ENCODE data around the gene INTS11. TPM values are rescaled to one million over a fixed set of nuclear protein-coding genes. Genes with fewer than 3 reads are reported as not detected.

INTS11 gene
- total RNA-seq, 1 experiment from 2014 or later: 103 TPM

GRCh38 chr1:1332774-1333480 lies 8.5 kb upstream of the INTS11 start:
- TF ChIP-seq, protein P1, sequence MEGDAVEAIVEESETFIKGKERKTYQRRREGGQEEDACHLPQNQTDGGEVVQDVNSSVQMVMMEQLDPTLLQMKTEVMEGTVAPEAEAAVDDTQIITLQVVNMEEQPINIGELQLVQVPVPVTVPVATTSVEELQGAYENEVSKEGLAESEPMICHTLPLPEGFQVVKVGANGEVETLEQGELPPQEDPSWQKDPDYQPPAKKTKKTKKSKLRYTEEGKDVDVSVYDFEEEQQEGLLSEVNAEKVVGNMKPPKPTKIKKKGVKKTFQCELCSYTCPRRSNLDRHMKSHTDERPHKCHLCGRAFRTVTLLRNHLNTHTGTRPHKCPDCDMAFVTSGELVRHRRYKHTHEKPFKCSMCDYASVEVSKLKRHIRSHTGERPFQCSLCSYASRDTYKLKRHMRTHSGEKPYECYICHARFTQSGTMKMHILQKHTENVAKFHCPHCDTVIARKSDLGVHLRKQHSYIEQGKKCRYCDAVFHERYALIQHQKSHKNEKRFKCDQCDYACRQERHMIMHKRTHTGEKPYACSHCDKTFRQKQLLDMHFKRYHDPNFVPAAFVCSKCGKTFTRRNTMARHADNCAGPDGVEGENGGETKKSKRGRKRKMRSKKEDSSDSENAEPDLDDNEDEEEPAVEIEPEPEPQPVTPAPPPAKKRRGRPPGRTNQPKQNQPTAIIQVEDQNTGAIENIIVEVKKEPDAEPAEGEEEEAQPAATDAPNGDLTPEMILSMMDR (IDR thresholded peaks at IDR 0.05; ENCODE audit: insufficient read depth in 1 of 2, low read depth in 1 of 2, low read length in 1 of 2, severe bottlenecking in 1 of 2, unreplicated experiment in 1 of 2): no peak
- BruUV-seq (replicated peaks): no TSS peak
- H3K27me3 Mint-ChIP-seq (ENCODE audit: insufficient read depth, unreplicated experiment): no peaks in the 10 kb centered on the region
- peaks cover 45% of the 10 kb centered on the region for H3K36me3 Mint-ChIP-seq (ENCODE audit: insufficient read depth, unreplicated experiment)
- H3K4me3 ChIP-seq (ENCODE audit: low read depth, low read length): no peak overlapping the region
- H3K36me3 ChIP-seq (ENCODE audit: control insufficient read depth, insufficient read depth, low read length): no peaks in the 10 kb centered on the region
- CTCF ChIA-PET: no interaction called here
- H3K4me1 ChIP-seq: no peaks in the 10 kb centered on the region
- no peaks in the 10 kb centered on the region for H3K9me3 ChIP-seq
- POLR2A ChIA-PET: interaction anchor here (0.6 kb wide), 1 partner anchor 22 kb away, joined by 4 read pairs; no protein-coding TSS in a partner anchor
- intact Hi-C loops (cut with micrococcal nuclease; ENCODE audit: unreplicated experiment): no loop called here
- H3K27me3 ChIP-seq (replicated peaks; ENCODE audit: control insufficient read depth, insufficient read depth, low read length): no peaks in the 10 kb centered on the region
- H3K27ac Mint-ChIP-seq (ENCODE audit: unreplicated experiment): no peak overlapping the region
- no peaks in the 10 kb centered on the region for H3K9me3 Mint-ChIP-seq (ENCODE audit: unreplicated experiment)
- H3K4me1 Mint-ChIP-seq (ENCODE audit: low read depth, unreplicated experiment): no peaks in the 10 kb centered on the region
- no peak overlapping the region for H3K4me3 Mint-ChIP-seq (ENCODE audit: unreplicated experiment)
- DNase-seq: no peak

- ChIA-PET POLR2A (no interaction called here), CTCF (no interaction called here)
- BruUV-seq (replicated peaks): no TSS peak
- intact Hi-C loops (cut with micrococcal nuclease; ENCODE audit: unreplicated experiment): no loop called here
- H3K36me3 ChIP-seq (ENCODE audit: control insufficient read depth, insufficient read depth, low read length): no peaks in the 10 kb centered on the region
- Mint-ChIP-seq H3K27me3 (ENCODE audit: insufficient read depth, unreplicated experiment) (no peaks in the 10 kb centered on the region), H3K27ac (ENCODE audit: unreplicated experiment) (no peak overlapping the region), H3K4me1 (ENCODE audit: low read depth, unreplicated experiment) (no peaks in the 10 kb centered on the region), H3K4me3 (ENCODE audit: unreplicated experiment) (no peak overlapping the region), H3K9me3 (ENCODE audit: unreplicated experiment) (no peaks in the 10 kb centered on the region), H3K36me3 (ENCODE audit: insufficient read depth, unreplicated experiment) (peaks cover 46% of the 10 kb centered on the region)
- TF ChIP-seq, protein P1 (IDR thresholded peaks at IDR 0.05; ENCODE audit: insufficient read depth in 1 of 2, low read depth in 1 of 2, low read length in 1 of 2, severe bottlenecking in 1 of 2, unreplicated experiment in 1 of 2): no peak
- H3K4me3 ChIP-seq (ENCODE audit: low read depth, low read length): no peak overlapping the region
- no peaks in the 10 kb centered on the region for H3K9me3 ChIP-seq
- H3K27me3 ChIP-seq (replicated peaks; ENCODE audit: control insufficient read depth, insufficient read depth, low read length): no peaks in the 10 kb centered on the region
- no peaks in the 10 kb centered on the region for H3K4me1 ChIP-seq
- DNase-seq: no peak
Measured at GRCh38 chr1:1332031-1332755, 7.7 kb upstream of the INTS11 start.

GRCh38 chr1:1331068-1331965 lies 6.9 kb upstream of the INTS11 start, which contains the start of gene TAS1R3:
Gene TAS1R3 (plus strand): TSS chr1:1331280. CDS start chr1:1331346, 66 bp downstream.
- intact Hi-C loops (cut with micrococcal nuclease; ENCODE audit: unreplicated experiment): no loop called here
- POLR2A ChIA-PET: no interaction called here
- no peaks in the 10 kb centered on the region for H3K9me3 Mint-ChIP-seq (ENCODE audit: unreplicated experiment)

More at GRCh38 chr1:1331068-1331965, 6.9 kb upstream of the INTS11 start, which contains the start of gene TAS1R3:
- no TSS peak for BruUV-seq (replicated peaks)
- TF ChIP-seq, protein P1 (IDR thresholded peaks at IDR 0.05; ENCODE audit: insufficient read depth in 1 of 2, low read depth in 1 of 2, low read length in 1 of 2, severe bottlenecking in 1 of 2, unreplicated experiment in 1 of 2): no peak
- H3K9me3 ChIP-seq: no peaks in the 10 kb centered on the region
- no peaks in the 10 kb centered on the region for H3K4me1 Mint-ChIP-seq (ENCODE audit: low read depth, unreplicated experiment)
- no peaks in the 10 kb centered on the region for H3K36me3 ChIP-seq (ENCODE audit: control insufficient read depth, insufficient read depth, low read length)
- H3K4me3 ChIP-seq (ENCODE audit: low read depth, low read length): no peak within 1 kb of the TSS
- H3K27ac Mint-ChIP-seq (ENCODE audit: unreplicated experiment): no peak within 1 kb of the TSS
- H3K36me3 Mint-ChIP-seq (ENCODE audit: insufficient read depth, unreplicated experiment): peaks cover 50% of the 10 kb centered on the region
- no peak for DNase-seq
- H3K27me3 Mint-ChIP-seq (ENCODE audit: insufficient read depth, unreplicated experiment): no peaks in the 10 kb centered on the region
- no peak within 1 kb of the TSS for H3K4me3 Mint-ChIP-seq (ENCODE audit: unreplicated experiment)
- CTCF ChIA-PET: no interaction called here
- no peaks in the 10 kb centered on the region for H3K4me1 ChIP-seq
- H3K27me3 ChIP-seq (replicated peaks; ENCODE audit: control insufficient read depth, insufficient read depth, low read length): no peaks in the 10 kb centered on the region

Data from Caco-2 (cell line).